ENCODE data around the gene CYP3A7.
"Not testable (repeated sequence)": the region's sequence is repeated elsewhere in the genome, so short reads cannot be mapped to it uniquely, and the experiment has no call there.

Gene CYP3A7

GRCh38 chr7:99698867-99699730, 35.9 kb downstream of the CYP3A7 start:
- DNase-seq: not testable (repeated sequence)

- DNase-seq: no peak
Observed at GRCh38 chr7:99694912-99695304, 40.1 kb downstream of the CYP3A7 start.

DNA sequence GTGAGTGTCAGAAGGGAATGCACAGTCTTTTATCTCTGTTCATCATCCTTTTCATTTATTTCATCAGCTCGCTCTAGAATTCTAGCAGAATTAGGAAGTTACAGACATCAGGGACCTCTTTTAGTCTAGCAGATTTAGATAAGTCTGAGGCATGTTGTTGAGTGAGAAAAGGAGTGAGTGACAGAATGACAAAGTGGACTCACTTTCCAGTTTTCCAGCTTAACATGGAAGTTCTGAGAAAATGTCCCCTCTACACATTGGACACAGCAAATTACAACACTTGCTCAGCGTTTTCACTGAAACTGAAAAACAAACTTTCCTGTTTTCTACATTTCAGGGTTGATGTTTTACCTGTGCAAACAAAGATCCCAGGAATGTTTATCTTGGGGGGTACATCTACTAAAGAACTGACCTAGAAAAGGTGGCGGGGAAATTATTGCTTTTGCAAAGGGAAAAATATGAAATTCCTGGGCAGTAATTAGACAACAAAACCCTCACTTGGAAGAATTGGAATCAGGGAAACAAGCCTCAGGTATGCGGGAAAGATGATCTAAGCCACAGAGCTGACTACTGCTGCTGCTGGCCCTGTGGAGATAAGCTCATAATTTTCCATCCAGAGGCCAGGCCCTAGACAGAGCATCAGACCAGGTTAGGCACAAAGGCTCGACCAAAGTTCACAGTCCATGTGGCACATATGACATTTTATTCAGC, 40.6 kb downstream of the CYP3A7 start:
- no peak for DNase-seq

GRCh38 chr7:99693427-99694200, 41.4 kb downstream of the CYP3A7 start:
- no peak for DNase-seq

DNA sequence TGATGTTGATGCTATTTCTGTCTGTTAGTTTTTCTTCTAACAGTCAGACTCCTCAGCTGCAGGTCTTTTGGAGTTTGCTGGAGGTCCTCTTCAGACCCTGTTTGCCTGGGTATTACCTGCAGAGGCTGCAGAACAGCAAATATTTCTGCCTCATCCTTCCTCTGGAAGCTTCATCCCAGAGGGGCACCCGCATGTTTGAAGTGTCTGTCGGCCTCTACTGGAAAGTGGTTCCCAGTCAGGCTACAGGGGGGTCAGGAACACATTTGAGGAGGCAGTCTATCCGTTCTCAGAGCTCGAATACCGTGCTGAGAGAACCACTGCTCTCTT, 41.9 kb downstream of the CYP3A7 start:
- no peak for DNase-seq

DNA sequence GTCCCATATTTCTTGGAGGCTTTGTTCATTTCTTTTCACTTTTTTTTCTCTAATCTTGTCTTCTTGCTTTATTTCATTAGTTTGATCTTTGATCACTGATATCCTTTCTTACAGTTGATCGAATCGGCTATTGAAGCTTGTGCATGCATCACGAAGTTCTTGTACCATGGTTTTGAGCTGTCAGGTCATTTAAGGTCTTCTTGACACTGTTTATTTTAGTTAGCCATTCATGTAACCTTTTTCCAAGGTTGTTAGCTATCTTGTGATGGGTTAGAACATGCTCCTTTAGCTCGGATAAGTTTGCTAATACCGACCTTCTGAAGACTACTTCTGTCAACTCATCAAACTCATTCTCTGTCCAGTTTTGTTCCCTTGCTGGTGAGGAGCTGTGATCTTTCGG, 42.4 kb downstream of the CYP3A7 start:
- DNase-seq: not testable (repeated sequence)

- DNase-seq: not testable (repeated sequence)
Observed at GRCh38 chr7:99691658-99692057, 43.3 kb downstream of the CYP3A7 start.

GRCh38 chr7:99690918-99691317, 44.1 kb downstream of the CYP3A7 start:
- not testable (repeated sequence) for DNase-seq

DNA sequence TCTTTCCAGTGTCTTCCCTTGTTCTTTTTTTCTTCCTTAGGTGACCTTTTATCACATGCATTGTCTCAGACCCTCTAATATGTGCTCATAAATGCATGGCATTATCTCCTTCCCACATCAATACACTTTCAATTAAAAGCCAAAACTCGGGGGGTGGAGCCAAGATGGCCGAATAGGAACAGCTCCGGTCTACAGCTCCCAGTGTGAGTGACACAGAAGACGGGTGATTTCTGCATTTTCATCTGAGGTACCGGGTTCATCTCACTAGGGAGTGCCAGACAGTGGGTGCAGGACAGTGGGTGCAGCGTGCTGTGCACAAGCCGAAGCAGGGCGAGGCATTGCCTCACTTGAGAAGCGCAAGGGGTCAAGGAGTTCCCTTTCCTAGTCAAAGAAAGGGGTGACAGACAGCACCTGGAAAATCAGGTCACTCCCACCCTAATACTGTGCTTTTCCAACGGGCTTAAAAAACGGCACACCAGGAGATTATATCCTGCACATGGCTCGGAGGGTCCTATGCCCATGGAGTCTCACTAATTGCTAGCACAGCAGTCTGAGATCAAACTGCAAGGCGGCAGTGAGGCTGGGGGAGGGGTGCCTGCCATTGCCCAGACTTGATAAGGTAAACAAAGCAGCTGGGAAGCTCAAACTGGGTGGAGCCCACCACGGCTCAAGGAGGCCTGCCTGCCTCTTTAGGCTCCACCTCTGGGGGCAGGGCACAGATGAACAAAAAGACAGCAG, 49.0 kb downstream of the CYP3A7 start:
- not testable (repeated sequence) for DNase-seq

DNA sequence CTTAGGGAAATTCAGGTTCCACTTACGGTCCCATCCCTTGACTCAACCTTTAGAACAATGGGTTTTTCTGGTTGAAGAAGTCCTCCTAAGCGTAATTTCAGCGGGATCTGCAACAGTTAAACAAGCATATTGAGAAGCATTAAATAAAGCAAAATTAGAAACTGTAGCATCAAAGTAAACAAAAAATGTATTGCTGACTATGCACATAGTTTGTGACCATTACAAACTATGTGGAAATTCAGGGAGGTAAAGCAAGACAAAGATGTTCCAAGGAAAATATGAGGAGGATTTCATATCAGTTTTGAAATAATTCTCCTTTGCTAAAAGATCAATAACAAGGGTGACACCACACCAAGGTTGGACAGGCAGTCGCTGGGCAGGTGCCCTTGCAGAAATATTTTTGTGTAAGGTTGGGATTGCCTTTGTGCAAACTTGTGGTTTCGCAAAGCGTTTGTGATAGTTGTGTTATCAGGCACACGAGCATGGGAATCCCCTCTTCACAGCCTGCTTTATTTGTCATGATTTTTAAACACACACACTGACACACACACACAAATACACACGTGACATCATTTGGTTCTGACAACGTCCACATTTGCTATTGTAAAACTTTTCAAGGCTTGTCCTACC, 49.8 kb downstream of the CYP3A7 start:
- DNase-seq: no peak

DNA sequence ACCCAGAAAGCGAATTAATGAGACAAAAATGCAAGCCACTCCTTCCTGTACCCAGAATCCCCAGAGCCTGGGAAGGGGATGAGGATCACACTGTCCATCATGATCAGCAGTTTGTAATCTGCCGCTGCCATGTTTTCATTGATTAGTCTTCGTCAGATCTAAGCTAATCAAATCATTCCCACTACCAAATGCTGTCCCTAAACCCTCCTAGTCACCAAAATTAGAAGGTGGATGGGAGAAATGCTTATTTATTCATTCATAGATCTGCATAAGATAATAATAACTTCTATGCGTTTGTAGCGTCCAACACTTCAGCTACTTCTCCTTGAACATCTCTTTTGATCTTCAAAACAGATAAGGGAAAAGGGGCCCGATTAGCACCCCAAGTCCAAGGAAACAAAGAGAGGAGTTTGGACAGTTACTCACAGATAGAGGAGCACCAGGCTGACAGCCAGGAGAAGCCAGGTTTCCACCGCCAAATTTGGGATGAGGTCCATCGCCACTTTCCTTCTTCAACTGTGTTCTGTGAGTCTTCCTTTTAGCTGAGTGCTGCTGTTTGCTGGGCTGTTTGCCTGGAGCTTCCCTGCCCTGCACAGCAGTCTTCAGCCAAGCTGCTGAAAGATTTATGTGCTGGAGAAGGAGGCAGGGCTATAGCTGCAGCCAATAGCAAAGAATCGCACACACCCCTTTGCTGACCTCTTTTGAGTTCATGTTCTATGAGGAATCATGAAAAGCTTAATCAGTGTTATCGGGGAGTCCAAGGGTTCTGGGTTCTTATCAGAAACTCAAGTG, 55.4 kb downstream of the CYP3A7 start, which contains the start of gene CYP3A5:
Gene CYP3A5 (minus strand): TSS at position 597 of the 792 bp plus-strand sequence. CDS start 100 bp downstream, at position 497.
- no peak for DNase-seq

DNA sequence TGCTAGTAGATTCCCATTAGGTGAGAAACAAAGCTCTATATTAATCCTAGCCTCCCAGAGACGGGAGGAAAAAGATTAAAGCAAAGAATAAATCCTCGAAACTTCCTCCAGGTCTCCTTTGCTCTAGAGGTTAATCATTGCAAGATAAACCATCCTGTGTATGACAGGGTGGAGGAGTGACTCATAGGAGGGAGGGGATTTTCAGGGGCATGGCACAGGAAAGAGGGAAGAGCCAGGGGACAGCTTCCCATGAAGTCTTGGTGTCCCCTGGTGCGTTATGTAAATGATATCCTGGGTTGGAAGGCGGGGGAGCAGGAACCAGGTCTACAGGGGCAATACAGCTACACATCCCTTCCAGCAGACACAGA, 56.0 kb downstream of the CYP3A7 start:
- DNase-seq: no peak

GRCh38 chr7:99677648-99678045, 57.3 kb downstream of the CYP3A7 start:
- DNase-seq: no peak

DNA sequence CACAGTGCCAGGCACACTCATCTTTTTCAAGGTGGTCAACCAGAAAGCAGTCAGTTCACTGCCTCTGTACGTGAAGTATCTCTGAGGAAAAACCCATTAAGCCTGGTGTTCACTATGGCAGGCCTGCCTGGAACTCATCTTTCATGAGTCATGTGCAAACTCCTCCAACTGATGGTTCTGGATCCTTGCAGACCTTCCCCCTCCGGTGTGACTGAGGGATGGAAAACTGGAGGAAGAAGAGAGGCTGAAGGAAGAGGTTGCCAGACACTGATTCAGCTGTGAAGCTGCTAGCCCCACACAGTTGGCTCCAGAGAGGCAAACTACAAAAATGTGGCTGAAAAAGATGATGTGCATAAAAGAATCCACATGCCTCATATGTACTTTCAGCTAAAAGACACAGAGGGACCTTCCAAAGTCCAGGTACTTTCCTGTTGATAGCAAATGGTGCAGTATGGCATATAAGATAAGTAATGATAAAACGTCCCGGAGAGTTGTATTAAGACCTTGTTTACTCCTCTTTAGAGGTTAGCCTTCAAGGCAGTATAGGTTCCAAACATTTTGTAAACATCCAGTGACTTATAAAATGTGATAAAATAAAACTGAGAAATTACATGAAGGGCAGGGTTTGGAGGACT, 57.9 kb downstream of the CYP3A7 start:
- no peak for DNase-seq

DNA sequence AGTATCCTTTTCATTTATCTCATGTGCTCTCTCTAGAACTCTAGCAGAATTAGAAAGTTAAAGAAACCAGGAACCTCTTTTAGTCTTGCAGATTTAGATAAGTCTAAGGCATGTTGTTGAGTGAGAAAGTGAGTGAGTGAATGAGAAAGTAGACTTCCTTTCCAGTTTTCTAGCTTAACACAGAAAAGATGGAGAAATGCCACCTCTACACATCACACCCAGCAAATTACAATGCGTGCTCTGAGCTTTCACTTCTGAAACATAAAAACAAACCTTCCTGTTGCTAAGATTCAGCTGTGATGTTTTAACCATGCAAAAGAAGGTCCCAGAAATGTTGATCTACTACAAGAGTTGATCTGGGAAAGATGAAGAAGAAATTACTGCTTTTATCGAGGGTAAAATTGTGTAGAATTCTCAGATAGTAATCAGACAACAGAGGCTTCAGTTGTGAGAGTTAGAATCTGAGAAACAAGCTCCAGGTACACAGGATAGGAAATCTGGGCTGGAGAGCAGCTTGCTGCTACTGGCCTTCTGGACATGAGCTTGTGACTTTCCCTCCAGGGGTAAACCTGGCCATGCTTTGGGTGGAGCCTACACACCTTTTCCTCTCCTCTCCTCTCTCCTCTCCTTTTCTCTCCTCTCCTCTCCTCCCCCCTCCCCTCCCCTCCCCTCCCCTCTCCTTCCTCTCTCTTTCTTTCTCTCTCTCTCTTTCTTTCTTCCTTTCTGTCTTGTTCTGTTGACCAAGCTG, 59.8 kb downstream of the CYP3A7 start:
- DNase-seq: no peak

DNA sequence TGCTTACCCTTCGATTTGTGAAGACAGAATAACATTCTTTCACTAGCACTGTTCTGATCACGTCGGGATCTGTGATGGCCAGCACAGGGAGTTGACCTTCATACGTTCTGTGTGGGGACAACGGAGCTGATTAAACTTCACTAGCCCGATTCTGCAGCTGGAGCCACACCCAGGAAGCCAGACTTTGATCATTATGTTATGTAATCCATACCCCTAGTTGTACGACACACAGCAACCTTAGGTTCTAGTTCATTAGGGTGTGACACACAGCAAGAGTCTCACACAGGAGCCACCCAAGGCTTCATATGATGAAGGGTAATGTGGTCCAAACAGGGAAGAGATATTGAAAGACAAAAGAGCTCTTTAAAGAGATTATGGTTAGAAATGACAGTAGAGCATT, 62.4 kb downstream of the CYP3A7 start:
- DNase-seq: no peak

DNA sequence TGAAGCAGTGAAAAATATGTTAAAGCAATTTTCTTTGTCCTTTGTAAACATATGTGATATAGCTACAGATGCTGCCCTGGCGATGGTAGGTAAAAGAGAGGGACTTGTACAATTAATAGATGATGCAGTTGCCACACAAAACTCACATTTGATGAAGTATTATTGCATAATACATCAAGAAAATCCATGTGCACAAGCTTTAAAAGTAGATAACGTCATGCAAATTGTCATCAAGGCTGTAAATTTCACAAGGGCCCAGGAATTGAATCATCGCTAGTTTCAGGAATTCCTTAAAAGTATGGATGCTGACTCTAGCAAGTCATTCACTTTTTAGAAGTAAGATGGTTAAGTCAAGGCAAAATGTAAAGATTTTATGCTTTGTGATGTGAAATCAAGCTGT, 65.2 kb downstream of the CYP3A7 start:
- no peak for DNase-seq

DNA sequence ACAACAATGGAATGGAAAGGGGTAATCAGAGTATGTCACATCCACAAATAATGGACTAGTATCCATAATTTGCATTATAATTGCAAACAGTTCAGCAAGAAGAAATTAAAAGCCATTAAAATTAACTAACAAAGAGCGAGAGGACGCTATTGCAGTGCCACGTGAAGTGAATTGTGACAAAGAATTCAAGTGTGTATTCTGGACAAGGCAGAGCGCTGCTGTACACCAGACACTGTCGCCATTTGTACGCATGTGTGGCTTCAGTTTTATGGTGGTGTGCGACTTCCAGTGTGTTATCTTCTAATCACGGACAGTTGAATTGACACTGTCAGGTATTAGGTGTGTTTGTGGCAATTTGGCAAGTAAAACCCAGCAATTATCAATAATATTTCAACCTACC, 66.5 kb downstream of the CYP3A7 start:
- no peak for DNase-seq

- no peak for DNase-seq
Observed at GRCh38 chr7:99667179-99667578, 67.8 kb downstream of the CYP3A7 start.

DNA sequence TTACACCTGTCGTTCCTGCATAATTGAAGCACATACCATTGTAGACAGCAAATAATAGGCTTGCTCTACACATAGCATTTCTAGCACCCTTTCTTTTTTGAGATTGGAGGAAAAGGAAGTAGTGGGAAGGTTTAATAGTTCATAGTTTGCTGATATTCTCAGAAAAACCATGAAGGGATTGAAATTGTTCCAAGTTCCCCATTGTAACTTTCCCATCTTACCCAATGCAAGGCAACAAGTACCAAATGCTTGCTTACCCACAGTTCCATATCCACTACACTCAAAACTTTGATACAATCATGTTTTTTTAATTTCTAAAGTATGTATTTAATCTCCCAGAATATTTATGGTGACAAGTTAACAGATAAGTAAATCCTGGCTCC, 69.0 kb downstream of the CYP3A7 start:
- no peak for DNase-seq
